Raji (cell line): ENCODE results near the gene NR5A1.

Experiments
- POLR2A ChIP-seq: IDR thresholded peaks from 2 replicates; pipeline ENCODE4 v1.6.1; 2011; ENCODE audit warnings: low read depth, low read length, control low read depth; ENCODE audit not compliant: insufficient read depth

Gene NR5A1

DNA sequence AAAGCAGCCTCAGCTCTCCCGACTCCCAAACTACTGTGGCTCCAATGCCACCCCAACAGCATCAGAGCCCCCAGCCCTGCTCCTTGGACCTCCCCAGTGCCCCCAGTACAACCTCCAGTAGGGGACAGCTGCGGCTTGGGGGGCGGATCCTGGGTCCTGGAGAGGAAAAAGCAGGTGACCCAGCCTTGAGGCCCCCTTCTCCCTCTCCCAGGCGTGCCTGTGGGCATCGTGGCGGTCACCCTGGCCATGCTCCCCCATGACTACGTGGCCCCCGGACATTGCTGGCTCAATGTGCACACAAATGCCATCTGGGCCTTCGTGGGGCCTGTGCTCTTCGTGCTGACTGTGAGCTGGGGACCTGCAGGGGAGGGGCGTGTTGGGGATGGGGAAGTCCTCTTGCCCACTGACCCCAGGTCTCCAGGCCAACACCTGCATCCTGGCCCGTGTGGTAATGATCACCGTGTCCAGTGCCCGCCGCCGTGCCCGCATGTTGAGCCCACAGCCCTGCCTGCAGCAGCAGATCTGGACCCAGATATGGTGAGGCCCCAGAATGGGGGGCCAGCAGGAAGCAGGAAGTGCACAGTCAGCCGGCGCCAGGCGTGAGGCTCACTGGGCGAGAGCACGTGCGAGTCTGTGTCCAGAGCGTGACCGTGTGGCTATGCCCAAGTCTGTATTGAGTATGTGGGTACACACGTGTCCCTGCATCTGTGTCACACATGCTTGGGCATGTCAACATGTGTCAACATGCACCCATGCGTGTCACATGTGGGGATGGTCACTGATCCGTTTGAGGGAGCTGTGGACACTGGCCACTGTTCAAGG, 38.0 kb downstream of the NR5A1 start:
- TF ChIP-seq POLR2A: no peak

DNA sequence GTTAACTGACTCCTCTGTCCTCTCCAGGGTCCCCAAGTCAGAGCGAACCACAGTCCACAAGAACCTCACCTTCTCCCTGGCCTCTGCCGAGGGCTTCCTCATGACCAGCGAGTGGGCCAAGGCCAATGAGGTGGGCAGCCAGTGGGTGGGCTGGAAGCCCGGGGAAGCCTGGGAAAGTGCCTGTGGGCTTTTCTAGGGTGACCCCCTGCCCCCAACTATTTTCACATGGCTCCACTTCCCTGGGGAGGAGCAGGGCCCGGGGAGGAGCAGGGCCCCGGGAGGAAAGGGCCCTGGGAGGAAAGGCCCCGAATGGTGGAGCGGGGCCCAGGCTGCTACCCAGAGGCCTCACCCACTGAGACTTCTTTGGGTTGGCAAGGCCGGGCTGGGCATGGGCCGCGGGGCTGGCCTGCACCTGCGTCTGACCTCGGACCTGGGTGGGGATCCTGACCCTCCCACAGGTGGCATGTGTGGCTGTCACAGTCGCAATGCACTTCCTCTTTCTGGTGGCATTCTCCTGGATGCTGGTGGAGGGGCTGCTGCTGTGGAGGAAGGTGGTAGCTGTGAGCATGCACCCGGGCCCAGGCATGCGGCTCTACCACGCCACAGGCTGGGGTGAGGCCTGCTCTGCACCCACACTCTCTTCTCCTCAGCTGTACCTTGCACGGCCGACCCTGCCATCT, 39.0 kb downstream of the NR5A1 start:
- no peak for TF ChIP-seq POLR2A

- TF ChIP-seq POLR2A: no peak
Observed at GRCh38 chr9:124467410-124468060, 39.7 kb downstream of the NR5A1 start.

- TF ChIP-seq POLR2A: no peak
Observed at GRCh38 chr9:124465736-124466135, 41.5 kb downstream of the NR5A1 start.

DNA sequence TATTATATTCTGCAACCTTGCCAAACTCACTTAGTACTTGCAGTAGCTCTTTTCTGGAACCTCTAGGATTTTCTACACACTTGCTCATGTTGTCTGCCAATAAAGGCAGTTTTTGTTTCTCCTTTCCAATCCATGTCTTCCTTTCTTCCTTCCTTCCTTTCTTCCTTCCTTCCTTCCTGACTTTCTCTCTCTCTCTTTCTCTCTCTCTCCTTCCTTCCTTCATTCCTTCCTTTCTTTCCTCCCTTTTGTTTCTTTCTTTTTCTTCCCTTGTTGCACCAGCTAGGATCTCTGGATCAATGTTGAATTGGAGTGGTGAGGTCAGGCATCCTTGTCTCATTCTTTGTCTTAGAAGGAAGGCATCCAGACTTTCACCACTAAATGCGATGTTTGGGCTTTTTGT, 44.5 kb downstream of the NR5A1 start:
- TF ChIP-seq POLR2A: no peak

GRCh38 chr9:124458441-124458840, 48.8 kb downstream of the NR5A1 start:
- no peak for TF ChIP-seq POLR2A

DNA sequence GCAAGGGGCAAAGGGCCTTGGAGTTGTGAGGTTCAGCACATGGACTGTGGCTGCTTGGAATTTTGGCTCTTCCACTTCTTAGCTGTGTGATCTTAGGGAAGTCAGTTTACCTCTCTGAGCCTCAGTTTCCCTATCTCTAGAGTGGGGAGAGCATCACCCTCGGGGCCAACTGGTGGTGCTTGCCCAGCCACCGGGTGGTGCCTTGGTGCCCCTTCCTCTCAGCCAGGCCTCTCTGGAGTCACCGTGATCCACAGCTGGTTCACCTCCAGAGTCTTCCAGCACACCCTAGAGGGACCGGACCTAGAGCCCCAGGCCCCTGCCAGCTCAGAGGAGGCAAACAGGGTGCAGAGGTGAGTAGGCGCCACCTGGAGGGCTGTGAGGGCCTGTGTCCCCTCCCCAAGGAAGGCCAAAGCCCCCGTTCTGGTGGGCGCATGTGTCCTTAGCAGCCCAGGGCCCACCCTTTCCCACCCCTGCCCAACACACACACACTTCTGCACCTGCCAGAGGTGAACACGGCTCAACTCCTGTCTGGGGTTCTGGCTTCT, 49.2 kb downstream of the NR5A1 start:
- TF ChIP-seq POLR2A: no peak

DNA sequence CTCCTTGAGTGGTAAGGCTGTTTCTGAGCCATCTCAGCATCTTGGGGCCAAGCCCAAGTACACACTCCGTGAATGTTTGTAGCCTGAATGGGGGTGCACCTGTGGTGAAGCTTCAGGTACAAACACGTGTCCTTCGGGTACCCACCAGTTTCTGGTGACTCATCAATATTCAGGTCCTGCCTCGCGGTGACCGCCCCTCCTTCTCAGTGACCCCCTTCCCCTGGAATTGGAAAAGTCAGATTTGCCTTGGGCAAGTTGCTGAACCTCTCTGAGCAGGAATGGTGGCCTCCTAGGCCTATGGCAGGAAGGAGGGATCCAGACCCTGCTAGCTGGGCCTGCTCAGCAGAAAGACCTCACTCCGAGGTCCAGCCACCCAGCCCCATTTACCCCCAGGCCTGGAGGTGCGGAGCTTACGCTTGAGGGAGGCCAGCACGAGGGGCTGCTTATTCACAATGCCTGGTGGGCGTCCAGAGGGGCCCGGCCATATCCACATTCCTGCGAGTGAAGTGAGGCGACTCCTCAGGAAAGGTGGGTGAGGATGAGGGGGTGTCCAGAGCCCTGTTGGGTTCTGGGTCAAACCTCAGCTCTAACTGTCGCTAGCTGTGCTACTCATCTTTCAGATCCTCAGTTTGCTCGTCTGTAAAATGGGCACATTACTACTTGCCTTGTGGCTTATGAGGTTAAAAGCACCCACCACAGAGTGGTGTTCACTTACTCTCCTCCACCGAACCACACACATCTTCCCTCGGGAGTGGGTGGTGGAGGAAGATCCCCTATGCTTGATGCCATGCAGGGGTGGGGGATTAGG, 49.9 kb downstream of the NR5A1 start:
- TF ChIP-seq POLR2A: no peak

- no peak for TF ChIP-seq POLR2A
Observed at GRCh38 chr9:124456341-124457078, 50.7 kb downstream of the NR5A1 start.

GRCh38 chr9:124455820-124456219, 51.4 kb downstream of the NR5A1 start:
- TF ChIP-seq POLR2A: no peak

- TF ChIP-seq POLR2A: no peak
Observed at GRCh38 chr9:124454791-124455443, 52.3 kb downstream of the NR5A1 start.

DNA sequence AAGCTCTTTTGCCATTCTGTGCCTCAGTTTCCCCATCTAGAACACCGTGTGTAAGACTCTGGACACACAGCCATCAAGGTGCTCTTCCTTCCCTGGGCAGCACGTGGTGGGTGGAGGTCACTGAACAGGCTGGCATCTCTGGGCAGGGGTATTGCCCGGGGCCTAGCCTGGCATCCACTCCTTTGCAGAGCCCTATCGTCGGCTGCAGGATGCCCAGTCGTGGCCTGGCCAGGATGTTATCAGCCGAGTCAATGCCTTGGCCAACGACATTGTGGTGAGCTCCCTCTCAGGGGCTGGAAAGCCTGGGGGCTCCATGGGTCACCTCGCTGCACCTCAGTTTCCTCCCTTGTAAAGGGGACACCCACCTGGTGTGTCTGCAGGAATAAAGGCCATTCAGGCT, 52.9 kb downstream of the NR5A1 start:
- no peak for TF ChIP-seq POLR2A

DNA sequence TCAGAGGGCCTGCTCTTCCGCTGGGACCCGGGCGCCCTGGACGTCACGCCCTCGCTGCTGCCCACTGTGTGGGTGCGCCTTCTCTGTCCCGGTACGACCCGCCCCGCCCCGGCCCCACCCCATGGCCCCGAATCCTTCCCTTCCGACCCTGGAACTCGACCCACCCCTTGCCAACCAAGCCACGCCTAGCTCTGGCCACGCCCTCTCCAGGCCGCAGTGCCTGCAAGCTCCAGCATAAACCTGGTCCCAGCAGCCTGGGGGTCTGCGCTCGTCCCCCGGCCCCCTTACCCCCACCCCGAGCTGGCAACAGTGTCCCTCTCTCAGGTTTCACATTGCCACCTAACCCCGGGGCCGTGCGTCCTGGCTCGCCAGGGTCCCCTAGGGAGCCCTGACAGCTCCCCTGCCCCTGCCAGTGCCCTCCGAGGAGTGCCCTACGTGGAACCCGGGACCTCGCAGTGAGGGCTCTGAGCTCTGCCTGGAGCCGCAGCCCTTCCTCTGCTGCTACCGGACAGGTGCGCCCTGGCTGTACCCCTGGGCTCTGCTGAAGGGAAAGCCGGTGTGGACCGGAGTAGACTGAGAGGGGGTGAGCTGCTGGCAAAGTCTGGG, 53.5 kb downstream of the NR5A1 start:
- TF ChIP-seq POLR2A: no peak
